Activated effector memory CD4-positive, alpha-beta T cell treated with Interleukin-2 at 50 U/mL for 16 hours (primary cell): ENCODE data around the gene PKDCC.
"Not testable (repeated sequence)": the region's sequence is repeated elsewhere in the genome, so short reads cannot be mapped to it uniquely, and the experiment has no call there.

Experiments
- DNase-seq: peaks from one replicate; pipeline ENCODE4 v3.0.0-alpha.2; 2020

The PKDCC gene

DNA sequence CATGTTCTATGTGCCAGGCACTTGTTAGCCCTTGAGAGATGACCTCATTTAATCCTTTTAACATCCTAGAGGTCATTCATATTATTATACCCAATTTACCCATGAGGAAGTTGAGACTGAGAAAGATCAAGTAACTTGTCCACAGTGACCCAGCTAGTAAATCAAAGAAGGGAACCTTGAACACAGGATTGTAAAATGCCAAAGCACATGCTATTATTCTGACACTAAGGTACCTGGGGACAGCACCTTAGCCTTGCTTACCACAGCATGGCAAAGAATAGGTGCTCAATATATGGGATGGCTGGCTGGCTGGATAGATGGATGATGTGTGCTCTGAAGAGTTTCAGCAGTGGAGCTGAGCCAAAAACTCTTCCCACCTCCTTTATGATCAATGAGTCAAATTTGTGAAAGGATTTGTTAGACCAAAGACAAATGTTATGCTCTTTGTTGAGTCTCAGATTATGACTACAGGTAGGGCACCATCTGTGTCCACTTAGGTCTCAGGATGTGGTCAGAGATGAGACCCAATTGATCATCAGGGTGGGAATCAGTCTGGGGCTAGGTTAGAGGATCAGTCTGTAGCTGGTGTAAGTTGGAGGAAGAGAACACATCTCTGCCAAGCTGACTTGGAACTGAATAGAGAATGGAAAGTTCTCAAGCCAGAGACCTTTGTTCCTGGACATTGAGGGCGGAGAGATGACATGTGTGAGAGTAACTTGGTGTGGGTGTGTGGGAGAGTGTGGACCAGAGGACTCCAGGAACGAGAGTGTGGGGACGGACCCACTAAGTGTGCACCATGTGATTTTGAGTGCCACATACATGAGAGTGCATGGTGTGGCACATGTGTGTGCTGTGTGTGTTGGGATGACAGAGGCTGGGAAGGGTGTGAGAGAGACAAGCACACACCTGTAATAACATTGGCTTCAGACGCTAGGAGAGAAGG lies 16.3 kb upstream of the PKDCC start:
- DNase-seq: no peak

GRCh38 chr2:42032224-42032620 lies 15.6 kb upstream of the PKDCC start:
- no peak for DNase-seq

DNA sequence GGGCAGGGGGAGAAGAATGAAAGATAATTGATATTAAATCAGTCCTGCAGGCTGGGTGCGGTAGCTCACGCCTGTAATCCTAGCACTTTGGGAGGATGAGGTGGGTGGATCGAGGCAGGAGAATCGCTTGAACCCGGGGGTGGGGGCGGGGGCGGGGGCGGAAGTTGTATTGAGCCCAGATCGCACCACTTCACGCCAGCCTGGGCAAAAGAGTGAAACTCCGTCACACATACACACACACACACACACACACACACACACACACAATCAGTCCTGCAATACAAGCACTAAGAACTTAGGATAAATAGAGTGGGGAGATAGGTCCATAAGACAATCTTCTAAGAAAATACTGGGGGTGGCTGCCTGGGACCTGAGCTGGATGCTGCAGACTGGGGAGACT lies 15.1 kb upstream of the PKDCC start:
- no peak for DNase-seq

DNA sequence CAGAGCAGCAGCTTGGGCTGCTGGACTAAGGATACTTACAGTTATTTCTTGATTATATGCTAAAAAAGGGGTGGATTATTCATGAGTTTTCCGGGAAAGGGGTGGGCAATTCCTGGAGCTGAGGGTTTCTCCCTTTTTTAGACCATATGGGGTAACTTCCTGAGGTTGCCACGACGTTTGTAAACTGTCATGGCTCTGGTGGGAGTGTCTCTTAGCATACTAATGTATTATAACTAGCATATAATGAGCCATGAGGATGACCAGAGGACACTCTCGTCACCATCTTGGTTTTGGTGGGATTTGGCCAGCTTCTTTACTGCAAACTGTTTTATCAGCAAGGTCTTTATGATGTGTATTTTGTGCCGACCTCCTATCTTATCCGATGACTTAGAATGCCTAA lies 13.7 kb upstream of the PKDCC start:
- DNase-seq: not testable (repeated sequence)

GRCh38 chr2:42035241-42035640 lies 12.6 kb upstream of the PKDCC start:
- no peak for DNase-seq

- no peak for DNase-seq
Measured at GRCh38 chr2:42036413-42036812, 11.4 kb upstream of the PKDCC start.

- no peak for DNase-seq
Measured at GRCh38 chr2:42036940-42037339, 10.9 kb upstream of the PKDCC start.

GRCh38 chr2:42040643-42041278 lies 7.1 kb upstream of the PKDCC start:
- DNase-seq: no peak

- no peak for DNase-seq
Measured at GRCh38 chr2:42041377-42042127, 6.3 kb upstream of the PKDCC start.

DNA sequence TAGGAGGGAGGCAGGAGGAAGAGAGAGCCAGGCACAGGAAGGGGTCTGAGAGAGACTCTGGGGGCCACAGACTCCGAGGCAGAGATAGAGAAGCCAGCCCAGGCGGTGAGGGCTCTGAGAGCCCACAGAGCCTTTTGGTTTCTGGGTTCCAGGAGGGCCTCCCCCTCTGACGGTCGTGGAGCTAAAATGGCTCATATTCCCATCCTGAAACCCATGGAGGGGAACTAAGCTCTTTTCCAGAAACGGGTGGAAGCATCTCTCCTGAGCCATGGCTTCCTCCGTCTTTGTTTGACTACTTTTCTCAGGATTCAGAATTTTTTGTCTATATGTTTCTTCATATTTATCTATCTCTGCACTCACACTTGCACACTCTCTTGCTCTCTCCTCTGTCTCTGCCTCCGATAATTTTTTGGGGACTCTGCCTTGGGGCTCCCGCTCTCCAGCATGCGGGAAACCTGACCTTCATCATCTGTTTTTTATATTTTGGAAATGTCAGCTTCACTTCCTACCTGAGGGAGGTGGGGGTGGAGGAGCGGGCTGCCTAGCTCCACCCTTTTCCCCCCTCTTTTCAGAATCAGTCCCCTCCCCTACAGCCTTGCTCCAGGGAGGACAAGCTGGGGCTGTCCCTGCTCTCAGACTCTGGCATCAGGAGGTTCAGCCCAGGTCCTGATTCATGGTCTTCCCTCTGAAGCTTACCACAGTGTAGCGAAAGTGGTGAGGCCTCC lies 5.0 kb upstream of the PKDCC start:
- no peak for DNase-seq

DNA sequence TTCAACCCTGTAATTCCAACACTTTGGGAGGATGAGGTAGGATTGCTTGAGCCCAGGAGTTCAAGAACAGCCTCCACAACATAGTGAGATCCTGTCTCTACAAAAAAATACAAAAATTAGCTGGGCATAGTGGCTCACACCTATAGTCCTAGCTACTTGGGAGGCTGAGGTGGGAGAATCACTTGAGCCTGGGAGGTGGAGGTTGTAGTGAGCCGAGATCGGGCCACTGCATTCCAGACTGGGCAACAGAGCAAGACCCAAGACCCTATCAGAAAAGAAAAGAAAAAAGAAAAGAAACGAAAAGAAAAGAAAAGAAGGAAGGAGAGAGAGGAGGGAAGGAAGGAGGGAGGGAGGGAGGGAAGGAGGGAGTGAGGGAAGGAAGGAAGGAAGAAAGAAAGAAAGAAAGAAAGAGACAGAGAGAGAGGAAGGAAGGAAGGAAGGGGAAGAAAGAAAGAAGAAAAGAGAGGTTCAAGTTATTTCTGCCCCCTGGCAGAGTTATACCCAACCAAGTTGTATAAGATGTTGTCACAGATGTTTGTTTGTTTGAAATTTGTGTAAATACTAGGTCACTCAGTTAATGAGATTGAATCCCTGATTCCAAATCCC lies 3.9 kb upstream of the PKDCC start:
- DNase-seq: no peak

GRCh38 chr2:42044939-42045338 lies 2.9 kb upstream of the PKDCC start:
- DNase-seq: no peak

DNA sequence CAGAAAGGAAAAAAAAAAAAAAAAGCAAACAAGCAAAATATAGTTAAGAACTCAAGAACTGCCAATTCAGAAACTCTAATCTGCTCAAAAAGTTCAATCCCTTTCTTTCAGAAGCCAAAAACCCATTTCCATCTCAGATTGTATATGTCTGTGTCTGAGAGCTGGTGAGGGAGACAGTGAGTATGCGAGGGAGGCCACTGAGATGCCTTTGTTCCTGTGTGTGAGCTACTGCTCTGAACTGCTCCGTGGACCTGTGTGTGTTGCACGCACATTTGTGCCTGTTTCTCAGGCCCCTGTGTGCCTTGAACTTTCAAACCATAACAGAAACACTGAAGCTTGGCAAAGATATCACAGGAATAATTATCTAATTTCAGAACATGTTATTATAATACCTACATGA lies 2.5 kb upstream of the PKDCC start:
- no peak for DNase-seq

- DNase-seq: no peak
Measured at GRCh38 chr2:42045848-42046748, 1.7 kb upstream of the PKDCC start.

- no peak for DNase-seq
Measured at GRCh38 chr2:42046819-42047487, 868 bp upstream of the PKDCC start.

GRCh38 chr2:42048299-42049220 lies 739 bp downstream of the PKDCC start:
- DNase-seq: no peak

DNA sequence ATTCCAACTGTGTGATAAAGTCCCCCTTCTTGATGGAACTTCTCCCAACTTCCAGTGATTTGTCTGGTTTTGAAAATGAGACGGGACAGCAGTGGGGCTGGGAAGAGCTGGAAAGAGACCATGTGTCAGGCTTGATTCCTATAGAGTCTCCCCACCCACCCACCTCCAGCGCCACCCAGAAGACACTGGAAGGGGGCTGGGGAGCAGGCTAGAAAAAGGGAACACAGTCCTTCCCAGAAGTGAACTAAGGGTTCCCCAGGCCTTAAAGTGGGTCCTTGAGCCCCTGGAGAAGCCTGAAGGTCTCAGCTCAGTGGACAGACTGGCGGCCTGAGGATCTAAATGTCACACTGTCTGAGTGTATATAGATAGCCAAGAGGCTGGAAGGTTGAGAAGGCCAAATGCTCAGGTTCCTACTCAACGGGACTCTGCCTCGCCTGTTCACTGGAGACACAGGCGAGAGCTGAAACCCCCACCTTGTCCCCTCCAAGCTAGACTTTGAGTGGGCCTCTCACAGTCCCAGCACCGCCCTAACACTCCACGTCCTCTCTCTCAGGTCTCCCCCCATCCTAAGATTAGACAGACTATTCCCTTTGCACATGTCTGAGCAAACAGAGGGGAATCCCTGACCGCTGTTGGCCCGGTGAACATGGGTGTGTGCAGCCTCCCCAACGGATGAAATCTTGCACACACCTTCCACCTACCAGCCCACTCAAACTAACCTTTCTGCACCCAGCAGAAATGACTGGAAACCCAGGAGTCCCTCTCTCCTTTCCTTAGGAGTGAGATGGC lies 1.6 kb downstream of the PKDCC start:
- DNase-seq: no peak

GRCh38 chr2:42050010-42050702 lies 2.3 kb downstream of the PKDCC start:
- DNase-seq: no peak
